Kidney epithelial cell (primary cell): Measurements from ENCODE around the gene ACSM2B. TPM values are rescaled to one million over a fixed set of nuclear protein-coding genes. Genes with fewer than 3 reads are reported as not detected.
"Not testable (repeated sequence)": the region's sequence is repeated elsewhere in the genome, so short reads cannot be mapped to it uniquely, and the experiment has no call there.

ENCODE experiments used
- DNase-seq: peaks from one replicate; pipeline ENCODE4 v3.0.0-alpha.2; 2010; ENCODE audit warnings: low read depth
- H3K27me3 ChIP-seq: 2 replicates; pipeline ENCODE4 v1.6.0; 2011; ENCODE audit warnings: low read length; ENCODE audit not compliant: control insufficient read depth, insufficient read depth
- H3K36me3 ChIP-seq: 2 replicates; pipeline ENCODE4 v1.5.1; 2011; ENCODE audit warnings: low read length; ENCODE audit not compliant: control insufficient read depth, insufficient read depth
- H3K4me3 ChIP-seq: 2 replicates; pipeline ENCODE4 v1.5.1; 2011; ENCODE audit warnings: low read depth, mild to moderate bottlenecking, control low read depth, low read length
- total RNA-seq: library from RNA; depleted of rRNA; stranded (reverse); fragments of >200 nt; gene quantifications from 2 replicates; pipeline ENCODE4 v1.2.3, GENCODE V29; 2015
- TF ChIP-seq, protein P1 (sequence below): IDR thresholded peaks from 2 replicates; pipeline ENCODE4 v1.5.1; 2011; ENCODE audit warnings: mild to moderate bottlenecking, moderate library complexity, low read length, control low read depth, inconsistent platforms; ENCODE audit not compliant: insufficient read depth, poor library complexity, severe bottlenecking

The ACSM2B gene
- total RNA-seq, 1 donor from 2014 or later = not detected

DNA sequence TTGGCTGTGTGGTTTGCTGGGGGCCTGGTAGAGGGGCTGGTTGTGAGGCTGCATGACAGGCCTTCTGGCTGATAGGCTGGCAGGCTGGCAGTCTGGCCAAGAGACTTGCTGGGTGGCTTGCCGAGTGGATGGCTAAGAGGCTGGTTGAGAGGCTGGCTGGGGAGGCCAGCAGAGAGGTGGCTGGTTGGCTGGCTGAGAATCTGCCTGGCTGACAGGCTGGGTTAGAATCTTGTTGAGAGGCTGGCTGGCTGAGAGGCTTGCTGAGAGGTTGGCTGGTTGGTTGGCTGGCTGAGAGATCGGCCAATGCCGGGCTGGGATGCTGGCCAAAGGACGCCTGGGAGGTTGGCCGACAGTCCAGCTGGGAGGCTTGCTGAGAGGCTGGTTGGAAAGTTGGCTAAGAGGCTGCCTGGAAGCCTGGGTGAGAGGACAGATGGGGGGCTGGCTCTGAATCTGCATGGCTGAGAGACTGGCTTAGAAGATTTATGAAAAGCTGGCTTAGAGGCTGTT lies 35.9 kb upstream of the ACSM2B start:
- Histone ChIP-seq H3K27me3 (peaks cover 5% of the 10 kb centered on the region), H3K4me3 (no peak overlapping the region), H3K36me3 (no peaks in the 10 kb centered on the region)
- DNase-seq = no peak
- TF ChIP-seq, protein P1, sequence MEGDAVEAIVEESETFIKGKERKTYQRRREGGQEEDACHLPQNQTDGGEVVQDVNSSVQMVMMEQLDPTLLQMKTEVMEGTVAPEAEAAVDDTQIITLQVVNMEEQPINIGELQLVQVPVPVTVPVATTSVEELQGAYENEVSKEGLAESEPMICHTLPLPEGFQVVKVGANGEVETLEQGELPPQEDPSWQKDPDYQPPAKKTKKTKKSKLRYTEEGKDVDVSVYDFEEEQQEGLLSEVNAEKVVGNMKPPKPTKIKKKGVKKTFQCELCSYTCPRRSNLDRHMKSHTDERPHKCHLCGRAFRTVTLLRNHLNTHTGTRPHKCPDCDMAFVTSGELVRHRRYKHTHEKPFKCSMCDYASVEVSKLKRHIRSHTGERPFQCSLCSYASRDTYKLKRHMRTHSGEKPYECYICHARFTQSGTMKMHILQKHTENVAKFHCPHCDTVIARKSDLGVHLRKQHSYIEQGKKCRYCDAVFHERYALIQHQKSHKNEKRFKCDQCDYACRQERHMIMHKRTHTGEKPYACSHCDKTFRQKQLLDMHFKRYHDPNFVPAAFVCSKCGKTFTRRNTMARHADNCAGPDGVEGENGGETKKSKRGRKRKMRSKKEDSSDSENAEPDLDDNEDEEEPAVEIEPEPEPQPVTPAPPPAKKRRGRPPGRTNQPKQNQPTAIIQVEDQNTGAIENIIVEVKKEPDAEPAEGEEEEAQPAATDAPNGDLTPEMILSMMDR = no peak

DNA sequence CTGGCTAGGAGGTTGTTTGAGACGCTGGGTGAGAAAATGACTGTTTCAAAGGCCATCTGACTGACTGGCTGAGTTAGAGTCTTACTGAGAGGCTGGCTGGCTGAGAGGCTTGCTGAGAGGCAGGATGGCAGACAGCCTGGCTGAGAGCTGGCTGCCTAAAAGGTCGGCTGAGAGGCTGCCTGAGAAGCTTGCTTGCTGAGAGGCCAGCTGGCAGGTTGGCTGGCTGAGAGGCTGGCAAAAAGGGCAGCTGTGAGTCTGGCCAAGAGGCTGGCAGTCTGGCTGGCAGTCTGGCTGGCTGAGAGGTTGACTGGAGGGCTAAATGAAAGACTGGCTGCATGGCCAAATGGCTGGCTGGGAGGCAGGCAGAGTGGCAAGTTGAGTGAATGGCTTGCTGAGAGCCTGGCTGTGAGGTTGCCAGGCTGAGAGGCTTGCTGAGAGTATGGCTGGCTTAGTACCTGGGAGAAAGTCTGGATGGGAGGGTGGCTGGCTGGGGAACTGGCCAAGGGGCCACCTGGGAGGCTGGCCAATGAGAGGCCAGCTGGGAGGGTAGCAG lies 35.3 kb upstream of the ACSM2B start:
- Histone ChIP-seq H3K27me3 (peaks cover 5% of the 10 kb centered on the region), H3K4me3 (no peak overlapping the region), H3K36me3 (no peaks in the 10 kb centered on the region)
- no peak for DNase-seq
- TF ChIP-seq, protein P1 = no peak

DNA sequence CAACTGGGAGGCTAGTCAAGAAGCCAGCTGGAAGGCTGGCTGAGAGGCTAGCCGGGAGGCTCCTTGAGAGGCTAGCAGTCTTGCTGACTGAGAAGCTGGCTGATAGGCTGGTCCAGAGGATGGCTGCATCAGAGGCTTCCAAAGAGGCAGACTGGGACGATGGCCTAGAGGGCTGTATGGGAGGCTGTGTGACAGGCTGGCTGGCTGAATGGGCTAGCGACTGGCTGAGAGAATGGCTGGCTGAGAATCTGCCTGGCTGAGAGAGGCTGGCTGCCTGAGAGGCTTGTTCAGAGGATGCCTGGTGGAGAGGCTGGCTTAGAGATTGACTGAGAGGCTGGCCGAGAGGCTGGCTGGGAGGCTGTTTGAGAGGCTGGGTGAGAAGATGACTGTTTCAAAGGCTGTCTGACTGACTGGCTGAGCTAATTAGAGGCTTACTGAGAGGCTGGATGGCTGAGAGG lies 34.8 kb upstream of the ACSM2B start:
- DNase-seq = no peak
- TF ChIP-seq, protein P1 = no peak
- H3K27me3 ChIP-seq = peaks cover 5% of the 10 kb centered on the region
- no peak overlapping the region for H3K4me3 ChIP-seq
- no peaks in the 10 kb centered on the region for H3K36me3 ChIP-seq

DNA sequence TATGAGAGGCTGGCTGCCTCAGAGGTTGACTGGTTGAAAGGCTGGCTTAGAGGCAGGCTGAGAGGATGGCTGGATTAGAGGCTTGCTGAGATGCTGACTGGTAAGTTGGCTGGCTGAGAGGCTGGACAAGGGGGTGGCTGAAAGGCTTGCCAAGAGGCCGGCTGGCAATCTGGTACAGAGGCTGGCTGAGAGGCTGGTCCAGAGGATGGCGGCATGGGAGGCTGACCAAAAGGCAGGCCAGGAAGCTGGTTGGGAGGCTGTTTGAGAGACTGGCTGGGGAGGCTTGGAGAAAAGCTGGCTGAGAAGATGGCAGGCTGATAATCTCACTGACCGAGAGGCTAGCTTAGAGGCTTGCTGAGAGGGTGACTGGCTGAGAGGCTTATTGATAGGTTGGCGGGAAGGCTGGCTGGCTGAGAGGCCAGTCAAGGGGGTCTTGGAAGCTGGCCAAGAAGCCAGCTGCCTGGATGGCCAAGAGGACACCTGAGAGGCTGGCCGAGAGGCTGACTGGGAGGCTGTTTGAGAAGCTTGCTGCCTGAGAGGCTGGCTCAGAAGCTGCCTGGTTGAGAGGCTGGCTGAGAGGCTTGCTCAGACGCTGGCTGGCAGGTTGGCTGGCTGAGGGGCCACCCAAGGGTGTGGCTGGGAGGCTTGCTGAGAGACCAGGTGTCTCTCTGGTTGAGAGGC lies 34.2 kb upstream of the ACSM2B start:
- no peaks in the 10 kb centered on the region for H3K36me3 ChIP-seq
- H3K4me3 ChIP-seq = no peak overlapping the region
- H3K27me3 ChIP-seq = peaks cover 5% of the 10 kb centered on the region
- no peak for DNase-seq
- TF ChIP-seq, protein P1 = no peak

DNA sequence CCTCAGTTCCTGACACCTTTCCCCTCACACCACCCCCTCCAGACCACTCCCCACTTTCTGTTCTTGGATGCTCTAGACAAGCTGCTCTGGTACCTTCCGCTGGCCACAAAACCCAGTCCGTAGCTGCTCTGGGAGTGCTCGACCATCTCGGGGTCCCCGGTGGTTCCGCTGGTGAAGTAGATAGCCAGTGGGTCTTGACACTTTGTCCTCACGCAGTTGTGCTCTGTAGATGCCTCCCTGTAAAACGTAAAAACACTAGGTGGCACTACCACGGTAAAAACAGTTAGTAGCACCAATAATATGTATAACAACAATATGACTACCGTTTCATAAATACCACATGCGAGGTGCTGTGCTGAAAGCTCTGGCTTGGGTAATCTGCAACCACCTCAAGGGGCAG lies 26.0 kb upstream of the ACSM2B start:
- not testable (repeated sequence) for H3K27me3 ChIP-seq, H3K36me3 ChIP-seq, H3K4me3 ChIP-seq, DNase-seq

DNA sequence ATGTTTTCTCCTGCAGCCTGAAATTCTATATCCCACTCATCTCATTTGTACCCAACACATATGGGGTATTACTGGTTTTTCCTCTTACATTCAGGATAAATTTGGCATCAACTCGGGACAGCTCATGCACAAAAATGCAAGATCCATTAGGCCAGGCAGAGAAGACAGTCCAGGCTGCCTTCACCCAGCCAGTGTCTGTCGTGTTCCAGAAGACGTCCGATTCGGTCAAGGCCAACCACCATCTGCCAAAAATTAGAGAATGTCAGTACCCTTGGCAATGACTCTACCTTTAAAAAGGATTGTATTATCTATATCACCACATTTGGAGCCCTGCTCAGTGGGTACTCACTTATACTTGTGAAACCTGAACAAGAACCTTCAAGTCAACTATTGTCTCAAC lies 23.3 kb upstream of the ACSM2B start:
- not testable (repeated sequence) for H3K4me3 ChIP-seq, H3K27me3 ChIP-seq, DNase-seq, H3K36me3 ChIP-seq
